HCT116 (cell line): ENCODE results near the gene SCYL2. TPM values are rescaled to one million over a fixed set of nuclear protein-coding genes. Genes with fewer than 3 reads are reported as not detected.

Source experiments
- ATAC-seq: fragments of 200-7000 bp; cut with Tn5 transposase; 2 replicates; pipeline ENCODE4 v1.9.1; 2020; ENCODE audit warnings: mild to moderate bottlenecking, moderate library complexity
- BruUV-seq: library from RNA; stranded (reverse); fragments of 400-500 nt; replicated peaks from 2 replicates; lab custom pipeline; 2021; lab: Mats Ljungman, UMichigan
- CTCF ChIA-PET: fragments of 300-600 bp; sonication (Branson Sonifier 250); formaldehyde crosslinking; loops from one replicate; lab custom pipeline; 2021; ENCODE audit warnings: antibody characterized with exemption; lab: Charles Lee
- POLR2A ChIA-PET: fragments of 300-600, 350-600 bp; sonication (Branson Sonifier 250); formaldehyde crosslinking; loops from one replicate; lab custom pipeline; 2021; ENCODE audit warnings: antibody characterized with exemption; lab: Charles Lee
- RAD21 ChIA-PET, 2 experiments: fragments of 300-600 bp; sonication (Branson Sonifier 250); formaldehyde crosslinking; loops; one replicate each; lab custom pipeline; 2023; ENCODE audit warnings: low total read pairs in 2 of 2; ENCODE audit not compliant: uncharacterized antibody in 2 of 2, unreplicated experiment in 2 of 2, low non-redundant PET in 1 of 2; lab: Charles Lee
- DNase-seq: peaks from one replicate; pipeline ENCODE4 v3.0.0-alpha.2; 2010; ENCODE audit warnings: low read depth, low spot score
- H2AFZ ChIP-seq: fragments of 200-600 bp; shearing (Covaris generic), sonication (generic); 2 replicates; pipeline ENCODE4 v1.6.1; 2017; ENCODE audit warnings: low read depth, mixed run types, mixed read lengths, antibody characterized with exemption, low read length; ENCODE audit not compliant: poor library complexity, severe bottlenecking
- H3K27ac ChIP-seq: 2 replicates; pipeline ENCODE4 v1.5.1; 2012; ENCODE audit warnings: low read depth, low read length
- H3K27me3 ChIP-seq: fragments of 200-600 bp; sonication (generic); 2 replicates; pipeline ENCODE4 v1.6.1; 2016; ENCODE audit warnings: mixed run types, low read length, mixed read lengths; ENCODE audit not compliant: insufficient read depth
- H3K36me3 ChIP-seq, 2 experiments: fragments of 200-500 bp in 1 of 2; fragments of 200-600 bp in 1 of 2; sonication (Bioruptor generic) in 1 of 2; sonication (generic) in 1 of 2; 2 replicates each; pipeline versions ENCODE4 v1.5.1 to v1.6.1; 2014 to 2016; ENCODE audit warnings: low read length in 2 of 2, inconsistent platforms in 1 of 2, mixed read lengths in 1 of 2, mixed run types in 1 of 2; ENCODE audit not compliant: insufficient read depth in 2 of 2, control insufficient read depth in 1 of 2
- H3K4me1 ChIP-seq, 2 experiments: fragments of 200-600 bp in 1 of 2; sonication (generic) in 1 of 2; 2 replicates each; pipeline versions ENCODE4 v1.5.1 to v1.6.1; 2012 to 2017; ENCODE audit warnings: low read length in 2 of 2, inconsistent platforms in 1 of 2, mild to moderate bottlenecking in 1 of 2, mixed read lengths in 1 of 2, mixed run types in 1 of 2, moderate library complexity in 1 of 2; ENCODE audit not compliant: insufficient read depth in 2 of 2, control insufficient read depth in 1 of 2
- H3K4me2 ChIP-seq: fragments of 200-600 bp; sonication (generic); 2 replicates; pipeline ENCODE4 v1.6.1; 2017; ENCODE audit warnings: mixed run types, low read length, mixed read lengths
- H3K4me3 ChIP-seq, 2 experiments: fragments of 200-600 bp in 1 of 2; sonication (generic) in 1 of 2; replicated peaks in 1 of 2; 2 replicates each; pipeline ENCODE4 v1.5.1; 2011 to 2016; ENCODE audit warnings: low read length in 2 of 2, control low read depth in 1 of 2, low read depth in 1 of 2, mild to moderate bottlenecking in 1 of 2, mixed read lengths in 1 of 2, mixed run types in 1 of 2
- H3K79me2 ChIP-seq: fragments of 200-600 bp; sonication (generic); 2 replicates; pipeline ENCODE4 v1.6.1; 2017; ENCODE audit warnings: mild to moderate bottlenecking, mixed run types, low read length, moderate library complexity, mixed read lengths; ENCODE audit not compliant: insufficient read depth
- H3K9ac ChIP-seq: fragments of 200-600 bp; sonication (generic); 2 replicates; pipeline ENCODE4 v1.6.1; 2016; ENCODE audit warnings: low read length, mixed read lengths
- H3K9me2 ChIP-seq: fragments of 200-600 bp; sonication (generic), shearing (Covaris generic); 2 replicates; pipeline ENCODE4 v1.6.1; 2017; ENCODE audit warnings: mixed run types, mild to moderate bottlenecking, moderate library complexity; ENCODE audit not compliant: insufficient read depth
- H3K9me3 ChIP-seq, 2 experiments: fragments of 200-500 bp in 1 of 2; fragments of 200-600 bp in 1 of 2; sonication (Bioruptor generic) in 1 of 2; sonication (generic) in 1 of 2; 2 replicates each; pipeline ENCODE4 v1.6.1; 2014 to 2017; ENCODE audit warnings: low read length in 2 of 2, mixed read lengths in 2 of 2, inconsistent platforms in 1 of 2, low read depth in 1 of 2, mild to moderate bottlenecking in 1 of 2, mixed run types in 1 of 2, moderate library complexity in 1 of 2; ENCODE audit not compliant: control insufficient read depth in 1 of 2, insufficient read depth in 1 of 2
- H4K20me1 ChIP-seq: fragments of 200-600 bp; sonication (generic), shearing (Covaris generic); 2 replicates; pipeline ENCODE4 v1.6.1; 2017; ENCODE audit warnings: mixed run types, mild to moderate bottlenecking, moderate library complexity; ENCODE audit not compliant: insufficient read depth
- ATF3 ChIP-seq: IDR thresholded peaks from 2 replicates; pipeline ENCODE4 v1.6.1; 2012
- CBX3 ChIP-seq: IDR thresholded peaks from 2 replicates; pipeline ENCODE4 v1.6.1; 2012; ENCODE audit warnings: low read depth
- CEBPB ChIP-seq: IDR thresholded peaks from 2 replicates; pipeline ENCODE4 v1.6.1; 2012; ENCODE audit warnings: low read depth
- EGR1 ChIP-seq: IDR thresholded peaks from 2 replicates; pipeline ENCODE4 v1.6.1; 2012; ENCODE audit warnings: low read depth
- ELF1 ChIP-seq: IDR thresholded peaks from 2 replicates; pipeline ENCODE4 v1.6.1; 2012; ENCODE audit warnings: low read depth, borderline replicate concordance
- EZH2phosphoT487 ChIP-seq: fragments of 200-600 bp; IDR thresholded peaks from 2 replicates; pipeline ENCODE4 v1.6.1; 2018; ENCODE audit warnings: antibody characterized with exemption, borderline replicate concordance
- JUND ChIP-seq: IDR thresholded peaks from 2 replicates; pipeline ENCODE4 v1.6.1; 2012
- POLR2A ChIP-seq: IDR thresholded peaks from 2 replicates; pipeline ENCODE4 v1.7.0; 2011; ENCODE audit warnings: borderline replicate concordance; ENCODE audit not compliant: insufficient read depth, insufficient read length; ENCODE audit errors: extremely low read depth
- POLR2AphosphoS5 ChIP-seq: IDR thresholded peaks from 2 replicates; pipeline ENCODE4 v1.6.1; 2011; ENCODE audit warnings: mild to moderate bottlenecking, low read depth, low read length, moderate library complexity
- RAD21 ChIP-seq: IDR thresholded peaks from 2 replicates; pipeline ENCODE4 v1.6.1; 2012; ENCODE audit warnings: low read depth, mild to moderate bottlenecking
- REST ChIP-seq: IDR thresholded peaks from 2 replicates; pipeline ENCODE4 v1.6.1; 2012; ENCODE audit warnings: low read depth
- SP1 ChIP-seq: IDR thresholded peaks from 2 replicates; pipeline ENCODE4 v1.6.1; 2012; ENCODE audit warnings: low read depth
- TCF7L2 ChIP-seq: IDR thresholded peaks from 2 replicates; pipeline ENCODE4 v1.7.0; 2011; ENCODE audit warnings: borderline replicate concordance, inconsistent platforms; ENCODE audit not compliant: insufficient read depth, insufficient read length; ENCODE audit errors: extremely low read depth
- ZBTB33 ChIP-seq: IDR thresholded peaks from 2 replicates; pipeline ENCODE4 v1.6.1; 2011; ENCODE audit warnings: mild to moderate bottlenecking, low read length, moderate library complexity; ENCODE audit not compliant: insufficient replicate concordance; ENCODE audit errors: extremely low read depth
- intact Hi-C: fragments of 100-400 bp; cut with micrococcal nuclease; formaldehyde crosslinking; loops from 2 replicates; pipeline ENCODE4 v1.10.0; 2022
- total RNA-seq: library from RNA; stranded (reverse); gene quantifications from one replicate; pipeline ENCODE4 v1.2.1, GENCODE V29; 2021; ENCODE audit not compliant: unreplicated experiment

The SCYL2 gene
- total RNA-seq, 1 experiment from 2014 or later, result 31.7 TPM

GRCh38 chr12:100265732-100266584 lies 1.0 kb upstream of the SCYL2 start:
- H3K27ac ChIP-seq, result peak overlapping the region; percentile 89; the same call in 1 of the 2 replicates
- 0 out of 4 replicates have a peak, but pooled peaks cover 0 to 2% of the 10 kb centered on the region in 2 experiments for H3K36me3 ChIP-seq
- H3K9me3 ChIP-seq, result no peaks in the 10 kb centered on the region
- DNase-seq, result no peak
- ATAC-seq, result peak; percentile 23; the same call in 1 of the 2 replicates
- BruUV-seq, result TSS peak; percentile 81
- H3K4me1 ChIP-seq, result peaks cover 3 to 18% of the 10 kb centered on the region in 2 experiments; a peak in 3 of 4 replicates
- peaks cover 36% of the 10 kb centered on the region for H3K79me2 ChIP-seq
- TF ChIP-seq SP1 (no peak), POLR2AphosphoS5 (no peak), CBX3 (no peak), REST (no peak), EZH2phosphoT487 (no peak), CEBPB (no peak), POLR2A (no peak), ZBTB33 (no peak), ELF1 (no peak), TCF7L2 (no peak), JUND (no peak), RAD21 (no peak), EGR1 (no peak), ATF3 (no peak)
- CTCF ChIA-PET, result interaction anchor here (0.9 to 1.0 kb wide), 2 partner anchors 31 to 139 kb away, joined by 3 read pairs; no protein-coding TSS in a partner anchor
- no peaks in the 10 kb centered on the region for H3K9me2 ChIP-seq
- no peaks in the 10 kb centered on the region for H3K27me3 ChIP-seq
- no peaks in the 10 kb centered on the region for H4K20me1 ChIP-seq
- POLR2A ChIA-PET, result interaction anchor here (1.0 kb wide), 1 partner anchor 9 kb away, joined by 3 read pairs; no protein-coding TSS in a partner anchor
- peak overlapping the region; percentile 89 for H3K9ac ChIP-seq
- intact Hi-C loops, result loop anchor here (2.0 to 5.0 kb wide), 2 partner anchors 65 to 124 kb away; partner anchors contain the start of genes ACTR6 and BLTP3B
- peak overlapping the region; percentile 89 for H2AFZ ChIP-seq
- RAD21 ChIA-PET, result no interaction called here
- H3K4me3 ChIP-seq, result peak overlapping the region; percentile 79 to 92
- H3K4me2 ChIP-seq, result peak overlapping the region; percentile 76
